ENCODE results near the gene SLC22A23. TPM values are rescaled to one million over a fixed set of nuclear protein-coding genes. Genes with fewer than 3 reads are reported as not detected.

The SLC22A23 gene
- polyA plus RNA-seq, 4 donors = 9.5 to 38.3 (median 15.0) TPM

- DNase-seq (peak; percentile 20 to 37), FAIRE-seq (no peak)
- Histone ChIP-seq H3K9me3 (ENCODE audit: control insufficient read depth in 2 of 2, insufficient read depth in 1 of 2, low read depth in 1 of 2, low read length in 1 of 2) (no peaks in the 10 kb centered on the region), H3K4me3 (ENCODE audit: low read depth in 1 of 3, low read length in 3 of 3) (peak overlapping the region in 2 of 3 donors; percentile 65 to 72), H3K4me1 (ENCODE audit: control insufficient read depth in 3 of 3, insufficient read depth in 2 of 3, low read depth in 1 of 3, low read length in 2 of 3) (peaks cover 0 to 11% (median 0%) of the 10 kb centered on the region in 3 donors), H3K36me3 (ENCODE audit: control insufficient read depth in 3 of 3, insufficient read depth in 2 of 3, low read depth in 1 of 3, low read length in 3 of 3) (peaks cover 0 to 4% (median 0%) of the 10 kb centered on the region in 3 donors), H3K27ac (ENCODE audit: low read depth in 1 of 3, low read length in 2 of 3) (peak overlapping the region in 1 of 3 donors; percentile 58), H3K27me3 (ENCODE audit: control insufficient read depth in 3 of 3, insufficient read depth in 3 of 3, low read length in 3 of 3) (peaks cover 0 to 10% (median 6%) of the 10 kb centered on the region in 3 donors)
- WGBS, 3 donors = 13 to 55% (median 30%) methylated on average over 6 of the region's 6 CpGs
Measured at GRCh38 chr6:3454273-3455010, 2.4 kb downstream of the SLC22A23 start.

DNA sequence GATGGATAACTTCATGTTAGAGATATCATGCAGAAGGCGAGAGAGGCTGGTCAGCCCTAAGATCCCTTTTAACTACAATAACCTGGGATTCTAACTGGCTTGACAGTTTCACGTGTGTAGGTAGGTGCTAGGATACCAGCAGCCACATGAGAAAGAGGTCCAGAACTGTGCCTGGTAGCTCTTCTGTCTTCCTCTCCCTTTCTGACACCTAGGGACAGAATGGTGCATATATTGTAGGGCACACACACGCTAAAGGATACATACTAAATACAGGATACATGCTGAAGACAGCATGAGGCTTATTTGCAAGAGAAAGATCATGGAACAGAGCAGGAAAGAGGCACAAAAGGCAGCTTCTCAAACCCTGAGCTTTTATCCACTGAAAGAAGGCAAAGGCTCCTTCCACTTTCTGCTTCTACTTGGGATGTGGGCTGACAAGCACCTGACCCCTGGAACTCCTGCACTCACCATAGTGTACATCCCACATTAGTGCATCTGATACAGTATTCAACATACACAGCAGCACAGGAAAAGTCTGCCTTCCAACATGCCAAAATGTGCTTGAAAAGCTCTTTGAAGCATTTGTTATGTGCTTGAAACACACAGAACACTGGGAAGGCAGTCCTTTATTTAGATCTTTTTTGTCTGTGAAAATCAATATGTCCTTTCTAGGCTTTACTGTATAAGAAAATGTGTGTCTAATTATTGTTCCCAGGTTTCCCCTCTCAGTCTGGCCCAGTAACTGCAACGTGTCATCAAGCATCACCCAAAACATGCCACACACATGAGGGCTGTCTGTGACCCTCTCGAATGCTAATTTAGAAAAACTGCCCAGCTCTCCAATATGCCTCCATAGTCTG is 3.2 kb downstream of the SLC22A23 start:
- peaks cover 0 to 10% (median 6%) of the 10 kb centered on the region in 3 donors for H3K27me3 ChIP-seq (ENCODE audit: control insufficient read depth in 3 of 3, insufficient read depth in 3 of 3, low read length in 3 of 3)
- peaks cover 0 to 11% (median 0%) of the 10 kb centered on the region in 3 donors for H3K4me1 ChIP-seq (ENCODE audit: control insufficient read depth in 3 of 3, insufficient read depth in 2 of 3, low read depth in 1 of 3, low read length in 2 of 3)
- FAIRE-seq = no peak
- peaks cover 0 to 5% (median 0%) of the 10 kb centered on the region in 3 donors for H3K36me3 ChIP-seq (ENCODE audit: control insufficient read depth in 3 of 3, insufficient read depth in 2 of 3, low read depth in 1 of 3, low read length in 3 of 3)
- 49 to 74% (median 60%) methylated on average over 5 of the region's 5 CpGs for WGBS, 3 donors
- peak; percentile 24 to 36 for DNase-seq
- peak overlapping the region in 2 of 3 donors; percentile 65 to 72 for H3K4me3 ChIP-seq (ENCODE audit: low read depth in 1 of 3, low read length in 3 of 3)
- no peaks in the 10 kb centered on the region for H3K9me3 ChIP-seq (ENCODE audit: control insufficient read depth in 2 of 2, insufficient read depth in 1 of 2, low read depth in 1 of 2, low read length in 1 of 2)
- no peak overlapping the region for H3K27ac ChIP-seq (ENCODE audit: low read depth in 1 of 3, low read length in 2 of 3)

DNA sequence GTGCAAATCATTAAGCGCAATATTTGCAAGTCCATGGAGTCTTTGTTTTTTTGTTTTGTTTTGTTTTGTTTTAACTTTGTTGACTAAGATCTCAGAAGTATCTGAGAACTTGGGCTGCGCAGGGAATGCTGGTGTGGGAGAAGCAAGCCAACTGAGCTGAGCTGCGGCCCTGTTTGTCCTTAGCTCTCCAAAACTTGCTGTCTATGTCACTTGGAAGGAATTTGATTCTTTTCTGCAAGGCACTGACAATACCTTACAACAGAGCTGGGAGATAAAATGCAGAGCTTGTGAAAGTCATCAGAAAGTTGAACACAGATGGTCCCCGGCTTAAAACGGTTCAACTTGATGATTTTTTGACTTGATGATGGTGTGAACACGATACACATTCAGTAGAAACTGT is 5.4 kb downstream of the SLC22A23 start:
- H3K27ac ChIP-seq (ENCODE audit: low read depth in 1 of 3, low read length in 2 of 3) = no peak overlapping the region
- FAIRE-seq = no peak
- H3K4me1 ChIP-seq (ENCODE audit: control insufficient read depth in 3 of 3, insufficient read depth in 2 of 3, low read depth in 1 of 3, low read length in 2 of 3) = peaks cover 0 to 12% (median 0%) of the 10 kb centered on the region in 3 donors
- peaks cover 0 to 13% (median 0%) of the 10 kb centered on the region in 3 donors for H3K36me3 ChIP-seq (ENCODE audit: control insufficient read depth in 3 of 3, insufficient read depth in 2 of 3, low read depth in 1 of 3, low read length in 3 of 3)
- 83 to 91% (median 86%) methylated on average over 6 of the region's 6 CpGs for WGBS, 3 donors
- DNase-seq = no peak
- H3K4me3 ChIP-seq (ENCODE audit: low read depth in 1 of 3, low read length in 3 of 3) = no peak overlapping the region
- peaks cover 0 to 5% of the 10 kb centered on the region in 2 donors for H3K9me3 ChIP-seq (ENCODE audit: control insufficient read depth in 2 of 2, insufficient read depth in 1 of 2, low read depth in 1 of 2, low read length in 1 of 2)
- H3K27me3 ChIP-seq (ENCODE audit: control insufficient read depth in 3 of 3, insufficient read depth in 3 of 3, low read length in 3 of 3) = peaks cover 0 to 11% (median 6%) of the 10 kb centered on the region in 3 donors

GRCh38 chr6:3450888-3451287 is 6.0 kb downstream of the SLC22A23 start:
- Histone ChIP-seq H3K9me3 (ENCODE audit: control insufficient read depth in 2 of 2, insufficient read depth in 1 of 2, low read depth in 1 of 2, low read length in 1 of 2) (peaks cover 0 to 5% of the 10 kb centered on the region in 2 donors), H3K36me3 (ENCODE audit: control insufficient read depth in 3 of 3, insufficient read depth in 2 of 3, low read depth in 1 of 3, low read length in 3 of 3) (peaks cover 0 to 14% (median 0%) of the 10 kb centered on the region in 3 donors), H3K27me3 (ENCODE audit: control insufficient read depth in 3 of 3, insufficient read depth in 3 of 3, low read length in 3 of 3) (peaks cover 0 to 11% (median 6%) of the 10 kb centered on the region in 3 donors), H3K27ac (ENCODE audit: low read depth in 1 of 3, low read length in 2 of 3) (no peak overlapping the region), H3K4me1 (ENCODE audit: control insufficient read depth in 3 of 3, insufficient read depth in 2 of 3, low read depth in 1 of 3, low read length in 2 of 3) (peaks cover 0 to 14% (median 0%) of the 10 kb centered on the region in 3 donors), H3K4me3 (ENCODE audit: low read depth in 1 of 3, low read length in 3 of 3) (no peak overlapping the region)
- 91 to 95% (median 94%) methylated on average over 5 of the region's 5 CpGs for WGBS, 3 donors
- DNase-seq = no peak
- no peak for FAIRE-seq

DNA sequence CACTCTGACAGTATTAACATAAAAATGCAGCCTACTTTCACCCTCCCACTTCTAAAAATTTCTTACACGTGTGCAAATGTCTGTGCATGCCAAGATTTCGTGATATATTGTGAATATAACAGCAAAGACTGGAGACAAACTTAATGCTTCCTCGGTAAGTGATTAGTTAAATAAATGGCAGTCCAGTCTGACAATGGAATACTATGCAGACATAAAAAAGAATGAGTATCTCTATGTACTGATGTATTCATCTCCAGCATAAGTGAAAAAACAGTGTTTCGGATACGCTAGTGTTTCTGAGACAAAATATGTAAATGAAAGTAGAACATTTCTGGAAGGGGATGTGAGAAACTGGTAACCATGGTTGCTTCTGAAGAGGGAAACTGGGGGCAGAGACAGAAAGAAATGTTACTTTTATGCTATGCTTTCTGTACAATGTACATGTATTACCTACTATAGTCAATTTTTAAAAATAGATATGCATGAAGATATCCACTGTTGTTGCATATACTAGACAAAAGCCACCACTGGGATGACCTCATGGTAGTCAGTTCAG is 7.0 kb downstream of the SLC22A23 start:
- FAIRE-seq (no peak), DNase-seq (no peak)
- Histone ChIP-seq H3K9me3 (ENCODE audit: control insufficient read depth in 2 of 2, insufficient read depth in 1 of 2, low read depth in 1 of 2, low read length in 1 of 2) (peaks cover 0 to 5% of the 10 kb centered on the region in 2 donors), H3K27me3 (ENCODE audit: control insufficient read depth in 3 of 3, insufficient read depth in 3 of 3, low read length in 3 of 3) (peaks cover 0 to 2% (median 0%) of the 10 kb centered on the region in 3 donors), H3K4me3 (ENCODE audit: low read depth in 1 of 3, low read length in 3 of 3) (no peak overlapping the region), H3K4me1 (ENCODE audit: control insufficient read depth in 3 of 3, insufficient read depth in 2 of 3, low read depth in 1 of 3, low read length in 2 of 3) (peaks cover 0 to 15% (median 2%) of the 10 kb centered on the region in 3 donors), H3K27ac (ENCODE audit: low read depth in 1 of 3, low read length in 2 of 3) (no peak overlapping the region), H3K36me3 (ENCODE audit: control insufficient read depth in 3 of 3, insufficient read depth in 2 of 3, low read depth in 1 of 3, low read length in 3 of 3) (peaks cover 0 to 18% (median 0%) of the 10 kb centered on the region in 3 donors)
- WGBS, 3 donors = 81 to 89% (median 85%) methylated on average over 5 of the region's 5 CpGs

- no peak overlapping the region for H3K4me3 ChIP-seq (ENCODE audit: low read depth in 1 of 3, low read length in 3 of 3)
- FAIRE-seq = no peak
- 63 to 72% (median 65%) methylated on average over 2 of the region's 2 CpGs for WGBS, 3 donors
Measured at GRCh38 chr6:3449321-3449720, 7.5 kb downstream of the SLC22A23 start.

GRCh38 chr6:3447005-3447404 is 9.8 kb downstream of the SLC22A23 start:
- FAIRE-seq (no peak), DNase-seq (no peak)
- Histone ChIP-seq H3K9me3 (ENCODE audit: control insufficient read depth in 2 of 2, insufficient read depth in 1 of 2, low read depth in 1 of 2, low read length in 1 of 2) (peaks cover 0 to 5% of the 10 kb centered on the region in 2 donors), H3K4me1 (ENCODE audit: control insufficient read depth in 3 of 3, insufficient read depth in 2 of 3, low read depth in 1 of 3, low read length in 2 of 3) (peaks cover 0 to 31% (median 4%) of the 10 kb centered on the region in 3 donors), H3K4me3 (ENCODE audit: low read depth in 1 of 3, low read length in 3 of 3) (no peak overlapping the region), H3K36me3 (ENCODE audit: control insufficient read depth in 3 of 3, insufficient read depth in 2 of 3, low read depth in 1 of 3, low read length in 3 of 3) (peaks cover 0 to 20% (median 0%) of the 10 kb centered on the region in 3 donors), H3K27ac (ENCODE audit: low read depth in 1 of 3, low read length in 2 of 3) (no peak overlapping the region), H3K27me3 (ENCODE audit: control insufficient read depth in 3 of 3, insufficient read depth in 3 of 3, low read length in 3 of 3) (peaks cover 0 to 2% (median 0%) of the 10 kb centered on the region in 3 donors)
- WGBS, 3 donors = 91 to 93% (median 93%) methylated on average over 6 of the region's 6 CpGs

More at GRCh38 chr6:3449321-3449720, 7.5 kb downstream of the SLC22A23 start:
- no peak for DNase-seq
- peaks cover 0 to 23% (median 0%) of the 10 kb centered on the region in 3 donors for H3K36me3 ChIP-seq (ENCODE audit: control insufficient read depth in 3 of 3, insufficient read depth in 2 of 3, low read depth in 1 of 3, low read length in 3 of 3)
- H3K27me3 ChIP-seq (ENCODE audit: control insufficient read depth in 3 of 3, insufficient read depth in 3 of 3, low read length in 3 of 3) = peaks cover 0 to 2% (median 0%) of the 10 kb centered on the region in 3 donors
- H3K4me1 ChIP-seq (ENCODE audit: control insufficient read depth in 3 of 3, insufficient read depth in 2 of 3, low read depth in 1 of 3, low read length in 2 of 3) = peaks cover 0 to 20% (median 4%) of the 10 kb centered on the region in 3 donors
- H3K9me3 ChIP-seq (ENCODE audit: control insufficient read depth in 2 of 2, insufficient read depth in 1 of 2, low read depth in 1 of 2, low read length in 1 of 2) = peaks cover 0 to 5% of the 10 kb centered on the region in 2 donors
- H3K27ac ChIP-seq (ENCODE audit: low read depth in 1 of 3, low read length in 2 of 3) = no peak overlapping the region

- Histone ChIP-seq H3K9me3 (ENCODE audit: control insufficient read depth in 2 of 2, insufficient read depth in 1 of 2, low read depth in 1 of 2, low read length in 1 of 2) (peaks cover 0 to 5% of the 10 kb centered on the region in 2 donors), H3K27me3 (ENCODE audit: control insufficient read depth in 3 of 3, insufficient read depth in 3 of 3, low read length in 3 of 3) (peaks cover 0 to 2% (median 0%) of the 10 kb centered on the region in 3 donors), H3K36me3 (ENCODE audit: control insufficient read depth in 3 of 3, insufficient read depth in 2 of 3, low read depth in 1 of 3, low read length in 3 of 3) (peaks cover 0 to 29% (median 0%) of the 10 kb centered on the region in 3 donors), H3K4me1 (ENCODE audit: control insufficient read depth in 3 of 3, insufficient read depth in 2 of 3, low read depth in 1 of 3, low read length in 2 of 3) (peaks cover 0 to 31% (median 4%) of the 10 kb centered on the region in 3 donors), H3K4me3 (ENCODE audit: low read depth in 1 of 3, low read length in 3 of 3) (no peak overlapping the region), H3K27ac (ENCODE audit: low read depth in 1 of 3, low read length in 2 of 3) (no peak overlapping the region)
- FAIRE-seq = no peak
- 90 to 94% (median 93%) methylated on average over 4 of the region's 4 CpGs for WGBS, 3 donors
- DNase-seq = no peak
Measured at GRCh38 chr6:3446184-3446583, 10.7 kb downstream of the SLC22A23 start.
